BLaER1 treated with 17β-estradiol and CSF1 and Interleukin-3, amounts not matched to agents 10 nM and 100 nM (cell line): Measurements from ENCODE around the gene CEPT1.
"Not testable (repeated sequence)": the region's sequence is repeated elsewhere in the genome, so short reads cannot be mapped to it uniquely, and the experiment has no call there.

ENCODE experiments used
- H3K27ac ChIP-seq, 11 experiments: shearing (Covaris generic); formaldehyde crosslinking; 2 replicates each; pipeline ENCODE4 v1.8.1; 2022
- H3K27me3 ChIP-seq, 11 experiments: shearing (Covaris generic); formaldehyde crosslinking; 2 replicates each; pipeline ENCODE4 v1.8.1; 2022
- H3K36me3 ChIP-seq, 11 experiments: shearing (Covaris generic); formaldehyde crosslinking; 2 replicates each; pipeline ENCODE4 v1.8.1; 2022
- H3K4me1 ChIP-seq, 10 experiments: shearing (Covaris generic); formaldehyde crosslinking; 2 replicates each; pipeline ENCODE4 v1.8.1; 2022
- H3K4me2 ChIP-seq, 11 experiments: shearing (Covaris generic); formaldehyde crosslinking; 2 replicates each; pipeline ENCODE4 v1.8.1; 2022
- H3K4me3 ChIP-seq, 10 experiments: shearing (Covaris generic); formaldehyde crosslinking; 2 replicates each; pipeline ENCODE4 v1.8.1; 2022
- H3K9ac ChIP-seq, 11 experiments: shearing (Covaris generic); formaldehyde crosslinking; 2 replicates each; pipeline ENCODE4 v1.8.1; 2022
- H3K9me3 ChIP-seq, 11 experiments: shearing (Covaris generic); formaldehyde crosslinking; replicated peaks in 1 of 11; 2 replicates each; pipeline ENCODE4 v1.8.1; 2022
- H4K20me1 ChIP-seq, 11 experiments: shearing (Covaris generic); formaldehyde crosslinking; 2 replicates each; pipeline ENCODE4 v1.8.1; 2022
- Cebpa-rat ChIP-seq, 11 experiments: shearing (Covaris generic); IDR thresholded peaks; 2 replicates each; pipeline ENCODE4 v1.8.1; 2022

The CEPT1 gene

GRCh38 chr1:111214074-111214801 is 74.2 kb downstream of the CEPT1 start:
- no peaks in the 10 kb centered on the region for H3K36me3 ChIP-seq
- H3K4me3 ChIP-seq, result peak overlapping the region in 1 of 10 experiments; percentile 4; a peak in 2 of 20 replicates
- TF ChIP-seq Cebpa-rat (IDR thresholded peaks at IDR 0.05), result no peak
- H4K20me1 ChIP-seq, result no peaks in the 10 kb centered on the region
- no peaks in the 10 kb centered on the region for H3K27me3 ChIP-seq
- H3K27ac ChIP-seq, result peak overlapping the region; percentile 67 to 87 (median 82)
- peaks cover 0 to 14% (median 0%) of the 10 kb centered on the region in 11 experiments; a peak in 4 of 22 replicates for H3K9me3 ChIP-seq
- H3K4me2 ChIP-seq, result peak overlapping the region; percentile 73 to 93 (median 82)
- peaks cover 67 to 77% (median 68%) of the 10 kb centered on the region in 10 experiments for H3K4me1 ChIP-seq
- H3K9ac ChIP-seq, result peak overlapping the region in 10 of 11 experiments; percentile 58 to 76 (median 68); a peak in 18 of 22 replicates

DNA sequence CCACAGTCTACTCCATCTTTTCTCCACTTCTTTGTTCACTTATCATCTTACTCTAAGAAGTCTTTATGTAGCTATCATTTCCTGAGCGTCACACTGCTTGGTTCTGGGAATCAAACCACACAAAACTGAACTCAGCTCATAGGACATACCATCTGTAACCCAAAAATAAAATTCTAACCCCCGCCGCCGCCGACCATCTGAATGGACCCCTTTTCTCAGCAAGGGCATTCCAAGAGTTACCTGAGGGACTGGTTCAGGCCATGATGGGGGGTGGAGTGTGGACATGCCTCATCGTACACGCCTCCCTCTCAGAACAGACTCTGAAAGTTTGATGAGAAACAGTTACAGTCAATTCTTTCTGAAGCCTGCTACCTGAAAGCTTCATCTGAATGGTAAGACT is 74.9 kb downstream of the CEPT1 start:
- Histone ChIP-seq H3K4me1 (peaks cover 73 to 82% (median 75%) of the 10 kb centered on the region in 10 experiments), H3K27me3 (no peaks in the 10 kb centered on the region), H3K9me3 (peaks cover 0 to 14% (median 0%) of the 10 kb centered on the region in 11 experiments; a peak in 4 of 22 replicates), H3K9ac (peak overlapping the region; percentile 1 to 76 (median 66); a peak in 19 of 22 replicates), H3K4me3 (peak overlapping the region in 1 of 10 experiments; percentile 9; a peak in 2 of 20 replicates), H4K20me1 (no peaks in the 10 kb centered on the region), H3K27ac (peak overlapping the region; percentile 67 to 87 (median 82)), H3K4me2 (peak overlapping the region; percentile 73 to 93 (median 82)), H3K36me3 (no peaks in the 10 kb centered on the region)
- TF ChIP-seq Cebpa-rat (IDR thresholded peaks at IDR 0.05), result no peak

DNA sequence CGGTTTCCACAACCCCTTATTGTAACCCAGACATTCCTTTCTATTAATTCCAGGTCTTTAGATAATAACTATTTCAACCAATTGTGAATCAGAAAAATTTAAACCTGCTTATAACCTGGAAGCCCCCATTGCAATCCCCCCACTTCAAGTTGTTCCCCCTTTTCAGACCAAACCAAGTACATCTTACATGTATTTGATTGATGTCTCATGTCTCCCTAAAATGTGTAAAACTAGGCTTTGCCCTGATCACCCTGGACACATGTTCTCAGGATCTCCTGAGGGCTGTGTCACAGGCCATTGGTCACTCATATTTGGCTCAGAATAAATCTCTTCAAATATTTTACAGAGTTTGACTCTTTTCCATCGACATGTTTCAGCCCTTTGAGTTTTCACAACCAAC is 75.3 kb downstream of the CEPT1 start:
- Histone ChIP-seq H3K9me3 (peaks cover 0 to 14% (median 0%) of the 10 kb centered on the region in 11 experiments; a peak in 4 of 22 replicates), H3K4me2 (peak overlapping the region; percentile 73 to 93 (median 82)), H3K4me3 (peak overlapping the region in 2 of 10 experiments; percentile 9 to 49; a peak in 2 of 20 replicates), H3K27ac (peak overlapping the region; percentile 67 to 87 (median 82)), H3K4me1 (peaks cover 77 to 86% (median 79%) of the 10 kb centered on the region in 10 experiments), H3K9ac (peak overlapping the region; percentile 1 to 76 (median 69); a peak in 19 of 22 replicates)
- H3K36me3 ChIP-seq, H3K27me3 ChIP-seq, H4K20me1 ChIP-seq: not testable (repeated sequence)

DNA sequence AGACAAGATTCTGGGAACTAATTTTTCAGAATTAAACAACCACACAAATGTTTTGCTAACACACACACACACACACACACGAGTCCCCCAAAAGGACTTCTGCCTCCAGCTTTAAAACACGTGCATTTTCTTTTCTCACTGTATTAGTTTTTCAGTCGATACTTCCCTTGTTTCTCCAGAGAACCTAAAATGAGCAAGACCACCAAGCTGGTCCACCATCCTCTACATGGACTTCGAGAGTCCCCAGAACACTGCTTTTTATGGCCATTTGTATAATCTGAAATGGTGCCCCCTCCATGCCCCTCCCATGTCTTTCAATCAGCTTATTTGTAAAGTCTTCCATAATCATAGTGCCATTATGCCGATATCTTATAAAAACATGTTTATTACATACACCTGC is 76.7 kb downstream of the CEPT1 start:
- no peak for TF ChIP-seq Cebpa-rat (IDR thresholded peaks at IDR 0.05)
- peak overlapping the region in 5 of 11 experiments; percentile 66 to 76 (median 69); a peak in 7 of 22 replicates for H3K9ac ChIP-seq
- no peaks in the 10 kb centered on the region for H4K20me1 ChIP-seq
- H3K36me3 ChIP-seq, result no peaks in the 10 kb centered on the region
- H3K27me3 ChIP-seq, result no peaks in the 10 kb centered on the region
- peak overlapping the region; percentile 67 to 87 (median 82); a peak in 21 of 22 replicates for H3K27ac ChIP-seq
- H3K9me3 ChIP-seq, result peaks cover 0 to 9% (median 0%) of the 10 kb centered on the region in 11 experiments; a peak in 4 of 22 replicates
- H3K4me1 ChIP-seq, result peaks cover 91 to 100% (median 93%) of the 10 kb centered on the region in 10 experiments
- H3K4me3 ChIP-seq, result no peak overlapping the region
- H3K4me2 ChIP-seq, result peak overlapping the region; percentile 73 to 93 (median 82)

DNA sequence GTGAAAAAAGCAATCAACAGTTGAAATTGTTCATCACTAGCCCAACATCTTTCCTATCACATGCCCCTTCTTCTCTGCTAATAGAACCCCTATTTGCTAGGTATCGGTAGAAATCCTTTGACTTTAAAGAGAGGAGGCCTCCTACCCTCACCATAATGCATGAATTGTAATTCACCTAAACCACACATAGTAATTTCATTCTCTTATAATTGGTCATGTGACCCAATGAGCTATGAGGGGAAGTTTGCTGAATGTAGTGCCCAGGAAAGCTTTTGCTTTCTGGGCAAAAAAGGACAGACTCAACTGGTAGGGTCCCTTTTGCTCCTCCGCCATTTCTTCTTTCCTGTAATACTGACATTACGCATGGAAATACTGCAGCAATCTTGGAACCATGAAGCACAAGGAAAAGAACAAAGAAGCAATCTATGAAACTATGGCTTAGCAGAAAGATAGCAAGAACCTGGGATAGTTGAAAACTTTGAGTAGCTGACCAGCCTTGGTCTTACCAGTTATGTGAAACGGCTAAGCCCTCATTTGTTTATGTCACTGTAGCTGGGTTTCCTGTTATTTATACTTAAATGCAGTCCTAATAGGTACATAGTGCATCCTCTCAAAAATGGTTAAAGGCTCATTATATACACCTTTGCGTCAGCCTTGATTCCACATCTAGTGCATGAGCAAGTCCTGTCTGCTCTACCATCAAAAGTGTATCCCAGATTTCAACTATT is 77.3 kb downstream of the CEPT1 start:
- no peak for TF ChIP-seq Cebpa-rat (IDR thresholded peaks at IDR 0.05)

DNA sequence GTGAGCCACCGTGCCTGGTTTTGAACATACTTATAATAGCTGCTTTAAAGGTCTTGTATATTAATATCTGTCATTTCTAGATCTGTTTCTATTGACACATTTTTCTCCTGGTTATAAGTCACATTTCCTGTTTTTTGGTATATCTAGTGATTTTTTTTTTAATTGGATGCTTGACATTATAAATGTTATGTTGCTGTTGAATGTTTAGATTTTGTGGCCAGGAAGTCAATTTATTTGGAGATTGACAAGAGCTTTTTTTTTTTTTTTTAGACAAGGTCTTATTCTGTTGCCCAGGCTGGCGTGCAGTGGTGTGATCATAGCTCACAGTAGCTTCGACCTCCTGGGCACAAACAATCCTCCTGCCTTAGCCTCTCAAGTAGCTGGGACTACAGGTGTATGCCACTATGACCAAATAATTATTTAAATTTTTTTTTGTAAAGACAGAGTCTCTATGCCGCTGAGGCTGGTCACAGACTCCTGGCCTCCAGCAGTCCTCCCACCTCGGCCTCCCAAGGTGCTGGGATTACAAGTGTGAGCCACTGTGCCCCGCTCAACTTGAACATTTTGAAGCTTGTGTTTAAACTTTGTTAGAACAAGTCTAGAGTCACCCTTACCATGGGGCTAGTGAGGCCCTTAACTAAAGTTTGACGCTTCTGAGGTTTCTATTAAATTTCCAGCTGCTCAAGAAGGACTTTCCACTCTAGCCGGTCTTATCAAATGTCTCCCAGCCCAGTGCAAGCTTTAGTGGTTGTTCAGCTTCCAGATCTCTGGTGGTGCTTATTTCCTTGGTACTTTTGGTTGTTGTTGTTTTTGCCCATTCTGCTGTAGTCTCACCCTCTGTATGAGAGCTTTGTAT is 78.9 kb downstream of the CEPT1 start:
- no peaks in the 10 kb centered on the region for H3K9me3 ChIP-seq
- H4K20me1 ChIP-seq, result no peaks in the 10 kb centered on the region
- H3K4me1 ChIP-seq, result peaks cover 93 to 100% (median 95%) of the 10 kb centered on the region in 10 experiments
- H3K27ac ChIP-seq, result peak overlapping the region; percentile 16 to 93 (median 88); a peak in 21 of 22 replicates
- H3K27me3 ChIP-seq, result no peaks in the 10 kb centered on the region
- peak overlapping the region; percentile 85 to 98 (median 94) for H3K4me2 ChIP-seq
- no peak overlapping the region for H3K4me3 ChIP-seq
- no peak for TF ChIP-seq Cebpa-rat (IDR thresholded peaks at IDR 0.05)
- H3K36me3 ChIP-seq, result no peaks in the 10 kb centered on the region
- peak overlapping the region; percentile 12 to 80 (median 73); a peak in 18 of 22 replicates for H3K9ac ChIP-seq

More for the DNA sequence above, 77.3 kb downstream of the CEPT1 start:
- H3K4me2 ChIP-seq, result peak overlapping the region; percentile 73 to 93 (median 82)
- no peaks in the 10 kb centered on the region for H3K27me3 ChIP-seq
- no peak overlapping the region for H3K9ac ChIP-seq
- H3K4me3 ChIP-seq, result no peak overlapping the region
- H3K4me1 ChIP-seq, result peaks cover 97 to 100% (median 99%) of the 10 kb centered on the region in 10 experiments
- H3K9me3 ChIP-seq, result peaks cover 0 to 9% (median 0%) of the 10 kb centered on the region in 11 experiments; a peak in 3 of 22 replicates
- peak overlapping the region in 9 of 11 experiments; percentile 75 to 87 (median 83); a peak in 18 of 22 replicates for H3K27ac ChIP-seq
- H3K36me3 ChIP-seq, result no peaks in the 10 kb centered on the region
- no peaks in the 10 kb centered on the region for H4K20me1 ChIP-seq

GRCh38 chr1:111219557-111220286 is 79.7 kb downstream of the CEPT1 start:
- peak overlapping the region; percentile 31 to 80 (median 73); a peak in 20 of 22 replicates for H3K9ac ChIP-seq
- H3K27ac ChIP-seq, result peak overlapping the region; percentile 38 to 93 (median 88); a peak in 21 of 22 replicates
- peak overlapping the region in 6 of 10 experiments; percentile 4 to 24 (median 12); a peak in 9 of 20 replicates for H3K4me3 ChIP-seq
- no peaks in the 10 kb centered on the region for H3K9me3 ChIP-seq
- peaks cover 85 to 92% (median 87%) of the 10 kb centered on the region in 10 experiments for H3K4me1 ChIP-seq
- H3K36me3 ChIP-seq, result no peaks in the 10 kb centered on the region
- TF ChIP-seq Cebpa-rat (IDR thresholded peaks at IDR 0.05), result 0 out of 22 replicates have a peak, but pooled peaks of 1 of the 11 experiments have one; percentile 7
- H4K20me1 ChIP-seq, result no peaks in the 10 kb centered on the region
- H3K27me3 ChIP-seq, result no peaks in the 10 kb centered on the region
- peak overlapping the region; percentile 85 to 98 (median 94) for H3K4me2 ChIP-seq
